22Rv1 (cell line): Measurements from ENCODE around the gene AOC3.
"Not testable (repeated sequence)": the region's sequence is repeated elsewhere in the genome, so short reads cannot be mapped to it uniquely, and the experiment has no call there.

Experiments used
- ZFX ChIP-seq: fragments of 450-650 bp; IDR thresholded peaks from 2 replicates; pipeline ENCODE4 v1.6.1; 2017; ENCODE audit warnings: antibody characterized with exemption, borderline replicate concordance
- TF ChIP-seq, protein P1 (sequence below): fragments of 450-650 bp; IDR thresholded peaks from 2 replicates; pipeline ENCODE4 v1.5.1; 2017; ENCODE audit warnings: mild to moderate bottlenecking

GRCh38 chr17:42856516-42856915 is 5.5 kb downstream of the AOC3 start:
- TF ChIP-seq, protein P1, sequence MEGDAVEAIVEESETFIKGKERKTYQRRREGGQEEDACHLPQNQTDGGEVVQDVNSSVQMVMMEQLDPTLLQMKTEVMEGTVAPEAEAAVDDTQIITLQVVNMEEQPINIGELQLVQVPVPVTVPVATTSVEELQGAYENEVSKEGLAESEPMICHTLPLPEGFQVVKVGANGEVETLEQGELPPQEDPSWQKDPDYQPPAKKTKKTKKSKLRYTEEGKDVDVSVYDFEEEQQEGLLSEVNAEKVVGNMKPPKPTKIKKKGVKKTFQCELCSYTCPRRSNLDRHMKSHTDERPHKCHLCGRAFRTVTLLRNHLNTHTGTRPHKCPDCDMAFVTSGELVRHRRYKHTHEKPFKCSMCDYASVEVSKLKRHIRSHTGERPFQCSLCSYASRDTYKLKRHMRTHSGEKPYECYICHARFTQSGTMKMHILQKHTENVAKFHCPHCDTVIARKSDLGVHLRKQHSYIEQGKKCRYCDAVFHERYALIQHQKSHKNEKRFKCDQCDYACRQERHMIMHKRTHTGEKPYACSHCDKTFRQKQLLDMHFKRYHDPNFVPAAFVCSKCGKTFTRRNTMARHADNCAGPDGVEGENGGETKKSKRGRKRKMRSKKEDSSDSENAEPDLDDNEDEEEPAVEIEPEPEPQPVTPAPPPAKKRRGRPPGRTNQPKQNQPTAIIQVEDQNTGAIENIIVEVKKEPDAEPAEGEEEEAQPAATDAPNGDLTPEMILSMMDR: not testable (repeated sequence)
- TF ChIP-seq ZFX: not testable (repeated sequence)
